GM23338 (cell line): Measurements from ENCODE around the gene PPP1R12C. TPM values are rescaled to one million over a fixed set of nuclear protein-coding genes. Genes with fewer than 3 reads are reported as not detected.

Experiments
- ATAC-seq: fragments of 200-7000 bp; cut with Tn5 transposase; 3 replicates; pipeline ENCODE4 v1.9.1; 2020
- DNase-seq: peaks from one replicate; pipeline ENCODE4 v3.0.0-alpha.2; 2015; ENCODE audit warnings: low spot score
- H2AFZ ChIP-seq: fragments of 200-600 bp; sonication (generic); 2 replicates; pipeline ENCODE4 v1.8.0; 2016; ENCODE audit warnings: antibody characterized with exemption, mild to moderate bottlenecking, moderate library complexity
- H3F3A ChIP-seq: fragments of 200-600 bp; sonication (generic); replicated peaks from 2 replicates; pipeline ENCODE4 v1.8.0; 2017; ENCODE audit warnings: antibody characterized with exemption, mixed run types, low read depth
- H3K27ac ChIP-seq: fragments of 200-600 bp; sonication (generic); 2 replicates; pipeline ENCODE4 v1.6.1; 2016; ENCODE audit warnings: low read depth
- H3K27me3 ChIP-seq: fragments of 200-600 bp; sonication (generic); 2 replicates; pipeline ENCODE4 v1.8.0; 2016; ENCODE audit warnings: mild to moderate bottlenecking, mixed run types, moderate library complexity; ENCODE audit not compliant: insufficient read depth
- H3K36me3 ChIP-seq: fragments of 200-600 bp; sonication (generic); 2 replicates; pipeline ENCODE4 v1.8.0; 2016; ENCODE audit warnings: mild to moderate bottlenecking; ENCODE audit not compliant: insufficient read depth
- H3K4me1 ChIP-seq: fragments of 200-600 bp; sonication (generic); 2 replicates; pipeline ENCODE4 v1.8.0; 2016; ENCODE audit warnings: mild to moderate bottlenecking, moderate library complexity; ENCODE audit not compliant: insufficient read depth
- H3K4me2 ChIP-seq: fragments of 200-600 bp; sonication (generic); 2 replicates; pipeline ENCODE4 v1.7.1; 2017; ENCODE audit warnings: mixed run types
- H3K4me3 ChIP-seq: fragments of 200-600 bp; sonication (generic); 2 replicates; pipeline ENCODE4 v1.6.1; 2016; ENCODE audit warnings: mixed run types
- H3K79me2 ChIP-seq: fragments of 200-600 bp; sonication (generic); replicated peaks from 2 replicates; pipeline ENCODE4 v1.8.0; 2017; ENCODE audit warnings: mild to moderate bottlenecking; ENCODE audit not compliant: insufficient read depth
- H3K9me2 ChIP-seq: fragments of 200-600 bp; sonication (generic); 2 replicates; pipeline ENCODE4 v1.8.0; 2017; ENCODE audit not compliant: insufficient read depth
- H4K20me1 ChIP-seq: fragments of 200-600 bp; sonication (generic); replicated peaks from 2 replicates; pipeline ENCODE4 v1.8.0; 2017; ENCODE audit warnings: mild to moderate bottlenecking; ENCODE audit not compliant: insufficient read depth
- H3K27ac Mint-ChIP-seq: 2 replicates; pipeline ENCODE4 v1.8.0; 2020; ENCODE audit warnings: inconsistent platforms, mild to moderate bottlenecking, moderate library complexity, mixed read lengths
- H3K27me3 Mint-ChIP-seq: 3 replicates; pipeline ENCODE4 v1.8.0; 2022; ENCODE audit warnings: low read depth, mild to moderate bottlenecking, moderate library complexity, mixed read lengths, inconsistent platforms; ENCODE audit not compliant: insufficient read depth, poor library complexity
- H3K36me3 Mint-ChIP-seq: 3 replicates; pipeline ENCODE4 v1.8.0; 2021; ENCODE audit warnings: low read depth, mild to moderate bottlenecking, inconsistent platforms, moderate library complexity, mixed read lengths
- H3K4me1 Mint-ChIP-seq: 3 replicates; pipeline ENCODE4 v1.8.0; 2020; ENCODE audit warnings: mild to moderate bottlenecking, inconsistent platforms, mixed read lengths
- H3K4me3 Mint-ChIP-seq: 3 replicates; pipeline ENCODE4 v1.8.0; 2021; ENCODE audit warnings: moderate library complexity, mild to moderate bottlenecking, inconsistent platforms, mixed read lengths
- H3K9me3 Mint-ChIP-seq: 3 replicates; pipeline ENCODE4 v1.8.0; 2020; ENCODE audit warnings: moderate library complexity, mild to moderate bottlenecking, inconsistent platforms, mixed read lengths
- CREB1 ChIP-seq: fragments of 250-450 bp; sonication (Bioruptor Pico); IDR thresholded peaks from 2 replicates; pipeline ENCODE4 v1.5.0; 2020; ENCODE audit warnings: low read depth, mild to moderate bottlenecking, moderate library complexity
- CTCF ChIP-seq, 2 experiments: fragments of 200-600 bp in 1 of 2; sonication (generic) in 1 of 2; conservative IDR thresholded peaks; 2 replicates each; pipeline versions ENCODE4 v1.5.1 to v1.6.1; 2016 to 2017; ENCODE audit warnings: antibody characterized with exemption in 2 of 2, low read depth in 2 of 2, mild to moderate bottlenecking in 2 of 2, moderate library complexity in 1 of 2
- EZH2 ChIP-seq: fragments of 200-600 bp; sonication (generic); IDR thresholded peaks from one replicate; pipeline ENCODE4 v1.8.0; 2017; ENCODE audit warnings: antibody characterized with exemption, mild to moderate bottlenecking, low read depth; ENCODE audit not compliant: unreplicated experiment
- REST ChIP-seq: IDR thresholded peaks from one replicate; pipeline ENCODE4 v1.6.1; 2018; ENCODE audit warnings: antibody characterized with exemption; ENCODE audit not compliant: unreplicated experiment
- STAT1 ChIP-seq: IDR thresholded peaks from one replicate; pipeline ENCODE4 v1.6.1; 2016; ENCODE audit warnings: antibody characterized with exemption; ENCODE audit not compliant: unreplicated experiment
- ZNF331 ChIP-seq: fragments of 250-450 bp; sonication (Bioruptor Pico); IDR thresholded peaks from 2 replicates; pipeline ENCODE4 v1.5.0; 2020; ENCODE audit warnings: low read depth, mild to moderate bottlenecking, moderate library complexity
- polyA plus RNA-seq: library from polyadenylated mRNA; unstranded; fragments of >200 nt; fragmentation: Nextera tagmentation; extraction: Ambion mirVana; gene quantifications from 2 replicates; pipeline ENCODE4 v1.2.1, GENCODE V29; 2016
- total RNA-seq: library from RNA; depleted of rRNA; stranded (reverse); fragments of >200 nt; shearing (Covaris generic); gene quantifications from 2 replicates; pipeline ENCODE4 v1.2.3, GENCODE V29; 2014

Gene PPP1R12C
- total and polyA plus RNA-seq, 2 experiments from 2014 or later: 33.2 to 83.9 TPM

- Histone ChIP-seq H2AFZ (no peak overlapping the region), H3K4me1 (peaks cover 25% of the 10 kb centered on the region), H3F3A (peaks cover 13% of the 10 kb centered on the region; the same call in 1 of the 2 replicates), H3K36me3 (no peaks in the 10 kb centered on the region), H3K4me3 (peak overlapping the region; percentile 74), H3K27me3 (peaks cover 9% of the 10 kb centered on the region; the same call in 1 of the 2 replicates), H3K4me2 (peak overlapping the region; percentile 74), H3K9me2 (no peaks in the 10 kb centered on the region), H4K20me1 (no peaks in the 10 kb centered on the region; the same call in 1 of the 2 replicates), H3K27ac (no peak overlapping the region), H3K79me2 (no peaks in the 10 kb centered on the region)
- Mint-ChIP-seq H3K9me3 (no peaks in the 10 kb centered on the region; the same call in 2 of the 3 replicates), H3K36me3 (peaks cover 11% of the 10 kb centered on the region), H3K4me3 (peak overlapping the region; percentile 65), H3K4me1 (peaks cover 30% of the 10 kb centered on the region), H3K27ac (no peak overlapping the region), H3K27me3 (peaks cover 17% of the 10 kb centered on the region)
- ATAC-seq: peak; percentile 31
- TF ChIP-seq REST: no peak
- TF ChIP-seq CREB1 (CRISPR knock-in tag): 0 out of 2 replicates have a peak, but pooled peaks have one; percentile 29
- peak; percentile 75 to 79 for TF ChIP-seq CTCF (conservative IDR thresholded peaks at IDR 0.05; ENCODE audit: low read depth in 2 of 2)
- TF ChIP-seq EZH2: no peak
- no peak for TF ChIP-seq STAT1
- DNase-seq: peak; percentile 91
Observed at GRCh38 chr19:55146078-55146704, 28.8 kb upstream of the PPP1R12C start.

GRCh38 chr19:55145232-55145631, 27.8 kb upstream of the PPP1R12C start:
- Mint-ChIP-seq H3K27ac (no peak overlapping the region), H3K36me3 (peaks cover 14% of the 10 kb centered on the region), H3K4me1 (peaks cover 30% of the 10 kb centered on the region), H3K9me3 (no peaks in the 10 kb centered on the region; the same call in 2 of the 3 replicates), H3K4me3 (peak overlapping the region; percentile 65), H3K27me3 (peaks cover 15% of the 10 kb centered on the region)
- ATAC-seq (no peak), DNase-seq (no peak)
- H3K27me3 ChIP-seq: peaks cover 13% of the 10 kb centered on the region; the same call in 1 of the 2 replicates
- no peak overlapping the region for H3K27ac ChIP-seq
- H3K36me3 ChIP-seq: no peaks in the 10 kb centered on the region
- no peaks in the 10 kb centered on the region for H3K9me2 ChIP-seq
- peaks cover 11% of the 10 kb centered on the region; the same call in 1 of the 2 replicates for H3F3A ChIP-seq
- no peaks in the 10 kb centered on the region for H3K79me2 ChIP-seq
- H2AFZ ChIP-seq: no peak overlapping the region
- no peaks in the 10 kb centered on the region; the same call in 1 of the 2 replicates for H4K20me1 ChIP-seq
- peak overlapping the region; percentile 66; the same call in 1 of the 2 replicates for H3K4me2 ChIP-seq
- peaks cover 22% of the 10 kb centered on the region for H3K4me1 ChIP-seq
- peak overlapping the region; percentile 74; the same call in 1 of the 2 replicates for H3K4me3 ChIP-seq
- no peak for TF ChIP-seq ZNF331 (CRISPR knock-in tag)
- TF ChIP-seq REST: no peak
